RKO (cell line): Measurements from ENCODE around the gene AKAP12.

Experiments used
- DNase-seq: peaks from one replicate; pipeline ENCODE4 v3.0.0-alpha.2; 2016; ENCODE audit warnings: low spot score

Gene AKAP12

GRCh38 chr6:151279891-151280290, 40.1 kb downstream of the AKAP12 start:
- no peak for DNase-seq

DNA sequence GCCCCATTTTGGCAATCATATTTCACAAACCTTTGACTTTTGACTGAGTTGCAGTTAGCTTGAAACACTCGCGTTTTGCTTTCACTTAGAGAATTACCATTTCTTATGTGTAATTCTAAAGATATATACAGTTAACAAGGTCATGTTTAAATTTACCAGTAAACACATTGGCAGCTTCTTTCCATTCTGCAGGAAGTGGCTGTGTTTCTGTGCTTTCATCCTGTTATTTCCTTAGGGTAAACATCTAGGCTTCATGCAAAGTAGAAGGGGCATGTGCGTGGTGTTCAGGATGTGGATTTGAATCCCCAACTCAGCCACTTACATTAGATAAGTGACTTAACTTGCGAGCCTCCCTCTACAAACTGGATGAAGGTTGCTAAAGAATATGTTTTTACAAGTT, 41.1 kb downstream of the AKAP12 start:
- DNase-seq, result no peak

GRCh38 chr6:151284012-151284411, 44.2 kb downstream of the AKAP12 start:
- no peak for DNase-seq

DNA sequence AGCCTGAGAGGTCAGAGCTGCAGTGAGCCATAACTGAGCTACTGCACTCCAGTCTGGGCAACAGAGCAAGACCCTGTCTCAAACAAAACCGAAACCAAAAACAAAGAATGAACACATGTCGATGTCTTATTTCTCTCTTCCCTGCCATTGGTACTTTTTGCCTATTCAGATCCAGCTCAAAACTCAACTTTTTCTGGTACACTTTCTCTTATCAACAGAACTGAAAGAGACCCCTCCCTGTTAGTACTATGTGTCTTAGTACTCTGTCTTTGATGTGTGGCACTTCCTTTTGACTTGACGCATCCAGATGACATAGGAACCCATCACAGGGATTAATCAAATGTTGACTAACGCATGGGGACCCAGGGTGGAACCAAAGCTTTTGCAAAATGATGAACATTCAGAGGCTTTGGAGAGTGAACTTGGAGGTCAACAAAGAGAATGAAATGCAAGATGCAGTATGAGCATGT, 44.8 kb downstream of the AKAP12 start:
- DNase-seq, result peak; percentile 7

GRCh38 chr6:151285122-151285521, 45.4 kb downstream of the AKAP12 start:
- DNase-seq, result no peak

- no peak for DNase-seq
Observed at GRCh38 chr6:151286214-151286613, 46.4 kb downstream of the AKAP12 start.

GRCh38 chr6:151288712-151289398, 49.1 kb downstream of the AKAP12 start:
- DNase-seq, result no peak

- no peak for DNase-seq
Observed at GRCh38 chr6:151289399-151290007, 49.7 kb downstream of the AKAP12 start.

- DNase-seq, result no peak
Observed at GRCh38 chr6:151290877-151291721, 51.3 kb downstream of the AKAP12 start.

DNA sequence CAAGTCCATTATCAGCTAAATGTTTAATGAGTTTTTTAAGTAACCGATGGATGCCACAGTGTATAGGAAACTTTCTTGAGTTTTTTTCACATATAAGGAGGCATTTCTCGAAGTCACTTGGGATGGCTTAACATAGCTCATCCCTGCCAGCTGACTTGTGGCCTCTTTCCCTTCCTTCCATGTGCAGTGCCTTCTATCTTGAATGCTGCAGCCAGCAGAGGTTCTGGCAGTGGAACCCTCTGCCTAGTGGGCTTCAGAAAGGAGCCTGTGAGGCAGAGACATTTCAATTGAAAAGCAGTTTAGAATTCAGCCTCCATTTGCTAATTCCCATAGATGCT, 51.9 kb downstream of the AKAP12 start:
- DNase-seq, result no peak

DNA sequence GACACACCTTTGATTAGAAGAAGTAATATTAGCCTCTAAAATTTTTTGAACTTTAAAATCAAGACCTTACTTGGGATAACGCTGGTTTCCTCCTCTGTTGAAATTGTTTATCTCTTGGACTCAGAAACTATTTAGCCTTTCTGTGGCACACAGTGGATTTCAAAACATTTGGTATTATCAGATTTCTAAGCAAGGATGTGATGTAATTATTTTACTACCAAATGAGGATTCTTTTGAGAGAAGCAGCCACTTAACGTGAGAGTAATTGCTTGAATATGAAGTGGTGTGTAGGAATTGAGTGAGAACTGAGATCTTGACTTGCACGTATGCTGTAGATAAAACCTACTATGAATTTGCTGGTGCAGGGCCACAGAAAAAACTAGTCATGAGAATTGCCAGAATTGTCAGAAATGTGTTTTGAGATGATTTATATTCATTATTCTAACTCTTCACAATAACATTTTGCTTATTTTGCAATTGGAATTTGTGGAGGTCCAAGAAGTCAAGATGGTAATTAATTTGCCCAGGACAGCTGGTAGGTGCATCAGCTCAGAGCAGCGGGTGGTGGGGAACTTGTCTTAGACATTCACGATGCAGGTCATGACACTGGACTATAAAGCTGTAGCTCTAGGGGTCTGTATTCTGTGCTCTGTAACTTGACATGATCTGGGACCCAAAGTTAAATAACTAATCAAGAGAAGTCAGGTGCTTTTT, 53.4 kb downstream of the AKAP12 start:
- no peak for DNase-seq

DNA sequence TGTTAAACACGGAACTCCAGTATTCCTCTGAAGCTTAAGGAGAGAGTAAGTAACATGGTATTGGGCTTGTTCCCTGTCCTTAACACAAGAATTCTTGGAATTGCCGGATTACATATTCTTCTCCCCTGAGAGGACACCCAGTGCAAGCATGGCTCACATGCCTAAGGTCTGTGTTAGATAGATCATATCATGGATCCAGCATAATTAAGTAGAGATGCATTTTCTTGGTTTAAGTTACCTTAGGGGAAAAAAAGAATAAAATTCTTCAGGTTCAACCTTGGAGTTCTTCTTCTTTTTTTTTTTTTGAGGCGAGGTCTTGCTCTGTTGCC, 53.9 kb downstream of the AKAP12 start:
- no peak for DNase-seq

GRCh38 chr6:151294561-151295101, 54.9 kb downstream of the AKAP12 start:
- DNase-seq, result no peak

- DNase-seq, result no peak
Observed at GRCh38 chr6:151297886-151298285, 58.1 kb downstream of the AKAP12 start.

DNA sequence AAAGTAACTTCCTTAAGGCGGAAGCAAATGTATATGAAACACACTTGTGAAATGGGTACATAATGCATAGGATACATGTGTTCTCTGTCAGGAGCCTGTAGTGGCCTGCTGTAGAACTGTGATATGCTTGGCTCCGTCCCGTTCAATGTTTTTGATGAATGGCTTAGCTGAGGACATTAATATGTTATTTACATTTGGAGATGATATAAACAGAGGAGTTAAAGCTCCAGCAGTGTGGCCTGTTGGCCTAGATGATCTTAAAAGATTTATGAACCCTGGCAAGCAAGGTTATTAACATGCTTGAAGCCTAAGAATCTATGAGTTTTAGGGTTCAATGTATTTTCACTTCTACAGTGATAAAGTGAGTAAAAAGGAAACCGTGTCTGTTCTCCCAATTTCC, 59.2 kb downstream of the AKAP12 start:
- DNase-seq, result no peak

DNA sequence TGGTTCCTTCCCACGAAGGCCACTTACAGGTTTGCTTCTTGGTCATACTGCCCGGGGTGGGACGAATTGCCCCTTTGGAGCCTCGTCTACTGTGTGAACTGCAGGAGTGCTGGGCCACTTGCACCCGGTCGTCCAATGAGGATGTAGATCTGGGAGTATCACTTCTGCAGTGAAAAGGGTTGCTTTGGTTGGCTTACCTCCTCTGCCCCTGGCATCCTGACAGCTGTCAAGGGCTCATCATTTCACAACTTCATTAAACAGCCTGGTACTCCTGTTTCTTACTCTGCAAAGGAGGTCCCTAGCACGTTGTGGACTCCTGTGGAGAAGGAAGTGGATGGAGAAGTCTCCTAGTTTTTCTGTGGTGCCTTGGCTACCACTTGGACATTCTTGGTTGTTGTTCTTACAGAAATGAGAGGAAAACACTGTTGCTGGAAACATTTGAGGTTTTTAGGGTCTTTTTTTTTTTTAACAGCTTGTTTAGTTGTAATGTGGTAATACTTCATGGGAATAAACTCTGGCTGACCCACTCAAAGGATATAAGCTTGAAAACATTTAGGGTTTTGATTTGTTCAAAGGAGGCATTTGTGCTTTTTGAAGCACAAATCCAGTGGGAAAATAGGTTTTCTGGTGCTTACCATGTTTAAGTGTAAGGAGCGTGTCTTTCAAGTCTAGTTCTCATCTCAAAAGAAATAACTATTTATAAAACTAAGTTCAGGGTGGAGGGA, 60.7 kb downstream of the AKAP12 start:
- no peak for DNase-seq

- DNase-seq, result no peak
Observed at GRCh38 chr6:151301547-151301946, 61.8 kb downstream of the AKAP12 start.

DNA sequence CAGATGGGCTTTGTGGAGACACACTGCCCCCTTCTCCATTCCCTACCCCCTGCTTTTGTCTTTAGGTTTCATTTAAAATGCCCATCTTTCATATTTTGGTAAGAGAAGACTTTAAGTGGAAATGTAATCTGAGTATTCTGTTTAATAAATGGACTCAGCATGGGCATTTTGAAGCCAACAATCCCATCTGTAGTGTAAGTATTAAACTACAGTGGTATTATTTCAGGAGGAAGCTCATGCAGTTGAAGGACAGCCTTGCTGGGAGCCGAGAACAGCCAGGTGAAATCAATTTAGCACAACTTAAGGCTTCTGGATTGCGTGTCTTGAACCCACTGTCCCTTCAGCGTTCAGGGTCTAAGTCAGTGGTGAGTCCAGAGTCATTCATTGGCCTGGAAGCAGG, 63.5 kb downstream of the AKAP12 start:
- DNase-seq, result no peak

GRCh38 chr6:151306269-151306783, 66.6 kb downstream of the AKAP12 start:
- DNase-seq, result no peak

GRCh38 chr6:151307501-151307900, 67.7 kb downstream of the AKAP12 start:
- no peak for DNase-seq

- no peak for DNase-seq
Observed at GRCh38 chr6:151309619-151310018, 69.9 kb downstream of the AKAP12 start.
